ENCODE data around the gene YBEY. TPM values are rescaled to one million over a fixed set of nuclear protein-coding genes. Genes with fewer than 3 reads are reported as not detected.

The YBEY gene
- total RNA-seq, 1 donor from 2014 or later: 16.2 TPM

DNA sequence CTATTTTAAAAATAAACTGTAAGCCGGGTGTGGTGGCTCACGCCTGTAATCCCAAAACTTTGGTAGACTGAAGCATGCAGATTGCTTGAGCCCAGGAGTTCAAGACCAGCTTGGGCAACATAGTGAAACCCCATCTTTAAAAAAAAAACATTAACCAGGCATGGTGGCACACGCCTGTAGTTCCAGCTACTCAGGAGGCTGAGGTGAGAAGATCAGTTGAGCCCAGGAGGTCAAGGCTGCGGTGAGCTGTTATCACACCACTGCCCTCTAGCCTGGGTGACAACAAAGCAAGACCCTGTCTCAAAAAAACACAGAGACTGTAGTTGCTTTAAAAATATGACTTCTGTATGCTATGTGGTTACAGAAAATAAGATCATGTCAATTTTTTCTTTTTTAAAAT, 33.3 kb upstream of the YBEY start:
- no peak overlapping the region for H3K27ac Mint-ChIP-seq
- H3K4me3 Mint-ChIP-seq: no peak overlapping the region
- H3K9me3 Mint-ChIP-seq: no peaks in the 10 kb centered on the region
- intact Hi-C loops (cut with micrococcal nuclease): loop anchor here (1.0 to 5.0 kb wide), 3 partner anchors 24 to 69 kb away; partner anchors contain the start of genes C21orf58, LSS, PCNT and YBEY
- DNase-seq: no peak
- H3K27me3 Mint-ChIP-seq: no peaks in the 10 kb centered on the region
- H3K4me1 Mint-ChIP-seq: peaks cover 29% of the 10 kb centered on the region
- peaks cover 77% of the 10 kb centered on the region for H3K36me3 Mint-ChIP-seq (ENCODE audit: low read depth)

DNA sequence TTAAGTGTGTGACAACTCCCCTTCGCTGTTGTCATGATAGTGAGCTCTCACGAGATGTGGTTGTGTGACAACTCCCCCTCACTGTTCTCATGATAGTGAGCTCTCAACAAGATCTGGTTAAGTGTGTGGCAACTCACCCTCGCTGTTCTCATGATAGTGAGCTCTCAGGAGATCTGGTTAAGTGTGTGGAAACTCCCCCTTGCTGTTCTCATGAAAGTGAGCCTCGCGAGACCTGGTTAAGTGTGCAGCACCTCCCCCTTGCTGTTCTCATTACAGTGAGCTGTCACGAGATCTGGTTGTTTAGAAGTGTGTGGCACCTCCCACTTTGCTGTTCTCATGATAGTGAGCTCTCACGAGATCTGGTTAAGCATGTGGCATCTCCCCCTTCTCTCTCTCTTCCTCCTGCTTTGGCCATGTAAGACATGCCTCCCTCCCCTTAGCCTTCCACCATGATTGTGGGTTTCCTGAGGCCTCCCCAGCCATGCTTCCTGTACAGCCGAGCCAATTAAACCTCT, 32.5 kb upstream of the YBEY start:
- intact Hi-C loops (cut with micrococcal nuclease): loop anchor here (1.0 to 5.0 kb wide), 3 partner anchors 25 to 69 kb away; partner anchors contain the start of genes C21orf58, LSS, PCNT and YBEY

DNA sequence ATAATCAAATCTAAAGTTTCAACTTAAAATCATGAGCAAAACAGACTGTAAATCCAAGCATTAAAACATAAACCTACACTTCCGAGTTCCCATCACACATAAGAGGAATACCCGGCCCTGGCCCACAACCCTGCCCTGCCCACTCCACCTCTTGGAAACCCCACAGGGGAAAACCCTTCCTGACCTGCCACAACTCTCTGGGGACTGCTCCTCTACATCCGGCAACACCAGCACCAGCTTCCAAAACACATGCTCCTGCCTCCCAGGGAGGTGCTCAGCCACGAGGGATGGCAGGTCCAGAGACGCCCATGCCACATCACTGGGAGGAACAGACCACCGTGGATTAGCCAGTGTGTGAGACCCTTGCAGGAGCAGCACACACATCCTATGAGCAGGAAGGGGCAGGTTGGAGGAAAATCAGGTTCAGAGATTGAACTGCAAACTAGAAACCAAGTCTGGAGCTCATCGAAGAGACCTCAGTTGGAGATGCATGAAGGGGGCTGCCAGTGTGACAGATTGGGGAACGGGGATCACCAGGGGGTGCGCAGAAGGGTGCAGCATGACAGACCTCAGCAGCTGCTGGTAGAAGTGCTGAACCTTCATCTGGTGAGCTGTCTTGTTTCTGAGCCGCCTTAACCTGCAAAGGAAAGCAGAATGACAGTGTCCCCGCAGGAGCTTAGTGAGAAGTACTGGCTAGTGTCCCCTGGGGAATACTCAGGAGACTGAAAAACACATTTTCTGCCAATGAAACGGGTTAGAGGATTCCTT, 31.8 kb upstream of the YBEY start:
- intact Hi-C loops (cut with micrococcal nuclease): loop anchor here (5.0 kb wide), 1 partner anchor 68 kb away; the partner anchor contains the start of genes C21orf58 and PCNT
- H3K4me3 Mint-ChIP-seq: peak overlapping the region; percentile 61
- peaks cover 74% of the 10 kb centered on the region for H3K36me3 Mint-ChIP-seq (ENCODE audit: low read depth)
- peak overlapping the region; percentile 91 for H3K27ac Mint-ChIP-seq
- H3K27me3 Mint-ChIP-seq: no peaks in the 10 kb centered on the region
- H3K4me1 Mint-ChIP-seq: peaks cover 29% of the 10 kb centered on the region
- DNase-seq: no peak
- no peaks in the 10 kb centered on the region for H3K9me3 Mint-ChIP-seq

More for the DNA sequence above, 32.5 kb upstream of the YBEY start:
- DNase-seq: peak; percentile 89
- peaks cover 29% of the 10 kb centered on the region for H3K4me1 Mint-ChIP-seq
- no peaks in the 10 kb centered on the region for H3K9me3 Mint-ChIP-seq
- peaks cover 79% of the 10 kb centered on the region for H3K36me3 Mint-ChIP-seq (ENCODE audit: low read depth)
- H3K27ac Mint-ChIP-seq: peak overlapping the region; percentile 91
- H3K4me3 Mint-ChIP-seq: peak overlapping the region; percentile 61
- H3K27me3 Mint-ChIP-seq: no peaks in the 10 kb centered on the region

DNA sequence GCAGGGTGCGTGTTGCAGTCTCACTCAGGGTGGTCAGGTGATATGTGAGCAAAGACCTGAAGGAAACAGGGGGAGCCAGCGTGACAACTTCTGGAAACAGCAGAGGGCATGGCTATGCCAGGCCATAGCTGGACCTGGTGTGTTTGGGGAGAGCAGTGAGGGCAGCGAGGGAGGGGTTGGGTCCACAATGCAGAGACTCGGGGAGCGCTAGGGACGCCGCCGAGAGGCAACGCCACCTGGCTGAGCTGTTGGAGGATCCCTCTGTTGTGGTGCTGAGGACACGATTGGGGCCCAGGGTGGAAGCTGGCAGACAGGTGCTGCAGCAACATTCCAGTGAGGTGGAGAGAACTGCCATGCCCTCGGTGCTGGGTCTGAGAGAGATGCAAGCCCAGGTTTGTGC, 31.0 kb upstream of the YBEY start:
- Mint-ChIP-seq H3K4me1 (peaks cover 27% of the 10 kb centered on the region), H3K27ac (peak overlapping the region; percentile 11), H3K36me3 (ENCODE audit: low read depth) (peaks cover 67% of the 10 kb centered on the region), H3K4me3 (no peak overlapping the region), H3K27me3 (no peaks in the 10 kb centered on the region), H3K9me3 (no peaks in the 10 kb centered on the region)
- DNase-seq: no peak
- intact Hi-C loops (cut with micrococcal nuclease): no loop called here

DNA sequence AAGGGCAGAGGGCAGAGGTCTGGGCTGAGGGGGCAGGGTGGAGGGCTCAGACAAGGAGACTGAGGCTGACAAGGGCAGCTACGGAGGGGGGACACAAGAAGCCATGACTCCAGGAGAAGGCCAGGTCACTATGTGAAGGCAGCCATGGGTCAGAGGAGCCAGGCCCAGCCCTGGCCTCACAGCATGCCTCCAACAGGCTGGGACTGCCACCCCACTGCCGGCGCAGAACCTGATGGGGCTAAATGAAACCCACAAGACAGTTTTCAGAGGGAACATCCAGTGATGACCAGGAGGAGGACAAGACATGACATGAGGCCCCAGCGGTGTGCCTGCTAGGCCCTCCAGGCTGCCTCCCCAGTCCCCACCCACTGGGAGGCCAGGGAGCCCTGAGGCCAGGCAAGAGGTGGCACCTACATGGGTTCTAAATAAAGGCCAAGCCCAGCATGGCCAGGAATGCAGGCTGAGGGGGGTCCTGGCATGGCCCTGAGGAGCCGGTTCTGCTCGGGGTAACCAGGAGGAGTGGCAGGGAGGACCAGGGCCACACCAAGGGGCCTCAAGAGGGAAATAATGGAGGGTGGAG, 30.3 kb upstream of the YBEY start:
- H3K27ac Mint-ChIP-seq: no peak overlapping the region
- H3K9me3 Mint-ChIP-seq: no peaks in the 10 kb centered on the region
- H3K36me3 Mint-ChIP-seq (ENCODE audit: low read depth): peaks cover 65% of the 10 kb centered on the region
- peak; percentile 49 for DNase-seq
- intact Hi-C loops (cut with micrococcal nuclease): no loop called here
- H3K4me1 Mint-ChIP-seq: peaks cover 20% of the 10 kb centered on the region
- H3K27me3 Mint-ChIP-seq: no peaks in the 10 kb centered on the region
- no peak overlapping the region for H3K4me3 Mint-ChIP-seq

DNA sequence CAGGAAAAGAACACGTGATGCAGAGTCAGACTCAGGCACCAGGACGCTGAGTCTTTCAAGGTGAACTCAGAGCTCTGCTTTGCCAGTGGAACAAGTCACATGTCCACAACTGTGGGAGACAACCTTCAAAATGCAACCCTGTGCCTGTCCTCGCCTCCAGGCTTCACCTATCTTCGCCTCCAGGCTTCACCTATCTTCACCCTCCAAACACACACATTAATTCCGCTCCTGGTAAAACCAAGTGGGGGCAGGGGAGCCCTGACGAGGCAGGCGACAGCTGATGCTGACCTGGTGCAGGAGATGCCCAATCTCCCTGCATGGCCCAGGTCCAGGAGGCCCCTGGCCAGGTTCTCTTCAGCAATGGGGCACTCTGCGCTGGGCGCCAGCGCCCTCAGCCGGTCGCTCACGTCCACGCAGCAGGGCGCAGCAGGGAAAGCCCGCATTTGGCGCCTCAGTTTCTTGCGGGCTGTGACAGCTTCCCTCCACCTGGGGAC, 29.6 kb upstream of the YBEY start:
- intact Hi-C loops (cut with micrococcal nuclease): no loop called here
- peaks cover 67% of the 10 kb centered on the region for H3K36me3 Mint-ChIP-seq (ENCODE audit: low read depth)
- no peak for DNase-seq
- peaks cover 17% of the 10 kb centered on the region for H3K4me1 Mint-ChIP-seq
- H3K4me3 Mint-ChIP-seq: no peak overlapping the region
- no peaks in the 10 kb centered on the region for H3K9me3 Mint-ChIP-seq
- no peaks in the 10 kb centered on the region for H3K27me3 Mint-ChIP-seq
- H3K27ac Mint-ChIP-seq: no peak overlapping the region

DNA sequence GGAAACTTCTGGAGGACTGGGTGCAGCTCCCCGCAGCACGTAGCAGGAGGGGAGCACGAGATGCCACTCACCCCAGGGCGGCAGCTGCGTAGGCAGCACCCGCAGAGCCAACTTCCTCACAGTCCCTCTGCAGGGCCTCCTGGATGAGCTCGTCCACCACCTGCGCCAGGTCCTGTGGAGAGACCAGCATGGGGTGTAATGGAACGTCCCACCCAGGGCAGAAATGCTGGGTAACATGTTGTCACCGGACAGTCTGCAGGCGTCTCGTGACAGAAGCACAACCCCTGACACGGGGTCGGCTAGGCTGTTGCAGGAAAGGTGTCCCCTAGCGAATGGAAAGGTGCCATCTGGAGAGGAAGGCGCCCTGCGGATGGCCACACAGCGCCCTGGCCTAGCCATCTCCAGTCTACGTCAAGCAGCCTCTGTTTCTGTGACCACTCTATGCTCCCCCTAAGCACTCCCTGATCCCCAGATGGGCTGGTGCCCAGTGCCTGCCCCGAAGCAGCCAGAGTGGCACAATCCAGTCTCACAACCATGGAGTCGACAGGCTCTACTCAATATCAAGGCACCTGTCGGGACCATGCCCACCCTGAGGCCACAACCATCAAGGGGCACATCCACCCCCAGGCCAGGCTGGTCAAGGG, 22.0 kb upstream of the YBEY start:
- H3K4me1 Mint-ChIP-seq: no peaks in the 10 kb centered on the region
- no peak overlapping the region for H3K4me3 Mint-ChIP-seq
- H3K27me3 Mint-ChIP-seq: no peaks in the 10 kb centered on the region
- peaks cover 47% of the 10 kb centered on the region for H3K36me3 Mint-ChIP-seq (ENCODE audit: low read depth)
- intact Hi-C loops (cut with micrococcal nuclease): no loop called here
- no peaks in the 10 kb centered on the region for H3K9me3 Mint-ChIP-seq
- no peak overlapping the region for H3K27ac Mint-ChIP-seq
- no peak for DNase-seq

DNA sequence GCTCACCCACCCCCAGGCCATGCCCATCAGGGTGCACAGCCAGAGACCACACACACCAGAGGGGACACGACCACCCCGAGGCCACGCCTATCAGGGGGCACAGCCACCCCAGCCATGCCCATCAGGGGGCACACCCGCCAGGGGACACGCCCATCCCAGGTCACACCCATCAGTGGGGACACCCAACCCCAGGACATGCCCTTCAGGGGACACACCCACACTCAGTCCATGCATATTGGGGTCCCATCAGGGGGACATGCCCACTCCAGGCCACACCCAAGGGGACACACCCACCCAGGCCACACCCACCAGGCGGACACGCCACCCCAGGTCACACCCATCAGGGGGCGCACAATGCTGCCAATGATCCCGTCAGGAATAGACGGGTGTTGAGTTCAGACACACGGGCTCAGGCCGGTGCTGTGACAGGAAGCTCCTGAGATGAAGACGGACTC, 21.4 kb upstream of the YBEY start:
- Mint-ChIP-seq H3K36me3 (ENCODE audit: low read depth) (peaks cover 51% of the 10 kb centered on the region), H3K9me3 (no peaks in the 10 kb centered on the region), H3K27ac (no peak overlapping the region), H3K4me1 (no peaks in the 10 kb centered on the region), H3K27me3 (no peaks in the 10 kb centered on the region), H3K4me3 (no peak overlapping the region)
- DNase-seq: no peak
- intact Hi-C loops (cut with micrococcal nuclease): no loop called here

DNA sequence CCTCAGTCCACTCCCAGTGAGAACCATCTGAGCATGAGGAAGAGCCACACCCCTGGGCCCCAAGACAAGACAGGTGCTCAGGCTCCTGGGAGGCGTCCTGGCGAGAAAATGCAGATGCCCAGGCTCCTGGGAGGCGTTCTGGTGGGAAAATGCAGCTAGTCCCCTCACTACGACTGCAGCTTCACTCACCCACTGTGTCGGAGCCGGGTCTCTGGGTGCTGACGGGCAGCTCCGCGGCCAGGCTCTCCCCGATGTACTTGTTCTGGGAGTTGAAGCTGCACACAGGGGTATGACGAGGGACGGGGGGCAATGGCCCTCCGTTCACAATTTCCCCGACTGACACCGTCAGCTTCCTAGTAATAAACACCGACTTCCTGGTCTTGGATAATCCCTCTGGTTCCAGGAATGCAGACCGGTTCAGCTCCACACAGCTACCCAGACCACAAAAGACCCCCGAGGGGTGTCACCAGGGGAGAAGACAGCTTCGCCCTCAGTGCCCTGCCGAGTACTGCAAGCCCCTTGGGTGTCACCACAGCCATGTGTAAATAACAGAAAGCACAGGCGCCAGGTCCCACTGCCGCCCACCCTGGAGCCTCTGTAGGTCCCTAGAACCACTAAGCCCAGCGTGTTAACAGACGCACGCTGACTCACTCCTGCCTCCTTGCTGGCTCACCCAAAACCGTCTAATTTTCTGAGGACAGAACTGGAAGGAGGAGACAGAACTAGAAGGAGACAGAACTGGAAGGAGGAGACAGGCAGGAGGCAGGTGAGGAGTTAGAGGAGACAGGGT, 20.2 kb upstream of the YBEY start:
- DNase-seq: no peak
- H3K9me3 Mint-ChIP-seq: no peaks in the 10 kb centered on the region
- H3K4me1 Mint-ChIP-seq: no peaks in the 10 kb centered on the region
- no peak overlapping the region for H3K27ac Mint-ChIP-seq
- intact Hi-C loops (cut with micrococcal nuclease): no loop called here
- H3K36me3 Mint-ChIP-seq (ENCODE audit: low read depth): peaks cover 49% of the 10 kb centered on the region
- no peak overlapping the region for H3K4me3 Mint-ChIP-seq
- no peaks in the 10 kb centered on the region for H3K27me3 Mint-ChIP-seq

DNA sequence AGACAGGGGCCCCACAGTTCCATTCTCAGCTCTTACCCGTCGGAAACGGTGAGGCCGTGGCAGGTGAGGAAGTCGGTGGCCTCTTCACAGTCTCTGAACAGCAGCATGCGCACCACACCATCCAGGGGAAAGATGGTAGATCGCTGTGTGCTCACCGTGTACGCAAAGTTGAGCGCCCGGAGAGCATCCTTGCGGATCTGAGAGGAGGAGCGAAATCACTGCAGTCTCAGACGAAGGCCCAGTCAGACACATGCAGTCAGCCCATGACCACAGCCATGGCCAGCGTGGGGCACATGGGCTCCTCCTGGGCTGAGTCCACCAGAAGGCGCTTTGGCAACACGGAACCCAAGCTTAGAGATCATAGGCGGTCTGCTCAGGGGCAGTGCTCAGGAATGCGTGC, 19.2 kb upstream of the YBEY start:
- Mint-ChIP-seq H3K4me3 (no peak overlapping the region), H3K36me3 (ENCODE audit: low read depth) (peaks cover 49% of the 10 kb centered on the region), H3K9me3 (no peaks in the 10 kb centered on the region), H3K4me1 (no peaks in the 10 kb centered on the region), H3K27ac (no peak overlapping the region), H3K27me3 (no peaks in the 10 kb centered on the region)
- DNase-seq: no peak
- intact Hi-C loops (cut with micrococcal nuclease): no loop called here

DNA sequence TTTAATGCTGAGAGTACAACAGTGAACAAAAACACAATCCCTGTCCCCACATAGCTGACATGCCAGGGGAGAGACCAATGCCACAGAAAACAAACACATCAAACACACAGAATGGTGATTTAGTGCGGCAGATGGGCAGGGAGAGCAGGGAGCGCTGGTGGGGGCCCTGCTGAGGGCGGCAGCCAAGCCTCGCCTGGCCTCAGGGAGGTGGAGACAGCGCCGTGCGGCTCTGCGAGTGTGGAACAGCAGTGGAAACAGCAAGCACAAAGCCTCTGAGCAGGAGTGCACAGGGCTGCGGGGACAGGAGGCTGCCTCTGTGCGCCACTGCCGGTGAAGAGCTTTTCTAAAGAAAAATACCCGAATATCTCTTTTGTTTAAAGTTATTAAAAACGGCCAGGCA, 17.8 kb upstream of the YBEY start:
- H3K4me3 Mint-ChIP-seq: no peak overlapping the region

DNA sequence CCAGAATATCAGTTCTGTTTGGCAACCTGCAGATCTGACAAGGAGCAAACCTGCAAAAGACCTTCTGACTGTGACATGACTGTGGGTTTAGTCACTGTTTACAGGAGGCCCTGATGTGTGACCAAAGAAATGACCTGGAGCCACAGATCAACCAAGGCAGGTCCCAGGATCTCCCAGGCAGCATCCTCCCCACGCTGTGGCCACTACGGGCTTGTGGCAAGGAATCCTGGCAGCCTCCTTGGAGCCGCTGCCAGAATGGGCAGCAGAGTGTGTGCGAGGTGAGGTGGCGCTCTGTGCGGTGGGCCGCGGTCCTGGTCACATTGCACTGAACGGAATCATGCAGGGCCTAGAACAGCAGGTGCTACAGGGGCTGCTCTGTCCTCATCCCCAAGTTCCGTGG, 16.7 kb upstream of the YBEY start:
- peaks cover 55% of the 10 kb centered on the region for H3K36me3 Mint-ChIP-seq (ENCODE audit: low read depth)
- no peak overlapping the region for H3K4me3 Mint-ChIP-seq
- H3K9me3 Mint-ChIP-seq: no peaks in the 10 kb centered on the region
- no peak for DNase-seq
- no peaks in the 10 kb centered on the region for H3K4me1 Mint-ChIP-seq
- no peaks in the 10 kb centered on the region for H3K27me3 Mint-ChIP-seq
- intact Hi-C loops (cut with micrococcal nuclease): no loop called here
- H3K27ac Mint-ChIP-seq: no peak overlapping the region

More for the DNA sequence above, 17.8 kb upstream of the YBEY start:
- H3K36me3 Mint-ChIP-seq (ENCODE audit: low read depth): peaks cover 51% of the 10 kb centered on the region
- intact Hi-C loops (cut with micrococcal nuclease): no loop called here
- peak overlapping the region; percentile 25 for H3K27ac Mint-ChIP-seq
- H3K27me3 Mint-ChIP-seq: no peaks in the 10 kb centered on the region
- H3K4me1 Mint-ChIP-seq: no peaks in the 10 kb centered on the region
- no peaks in the 10 kb centered on the region for H3K9me3 Mint-ChIP-seq
- DNase-seq: no peak

DNA sequence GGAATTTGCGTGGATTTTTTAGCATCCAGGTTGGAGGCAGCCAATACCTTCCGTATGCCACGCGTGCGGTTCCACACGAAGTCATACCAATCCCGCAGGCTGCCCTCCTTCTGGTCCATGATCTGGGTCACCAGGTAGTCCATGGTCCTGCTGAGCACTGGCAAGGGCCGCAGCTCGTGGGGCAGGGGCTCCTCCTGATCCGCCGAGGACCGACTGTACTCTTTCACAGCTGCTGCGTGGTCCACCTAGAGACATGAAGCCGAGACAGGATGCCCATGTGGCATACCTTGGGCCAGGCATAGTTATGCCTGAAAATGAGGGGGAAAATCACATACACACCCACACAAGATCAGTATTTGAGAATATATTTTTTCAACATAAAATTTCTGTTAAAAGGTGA, 12.8 kb upstream of the YBEY start:
- Mint-ChIP-seq H3K36me3 (ENCODE audit: low read depth) (peaks cover 59% of the 10 kb centered on the region), H3K4me3 (no peak overlapping the region), H3K27ac (no peak overlapping the region), H3K4me1 (no peaks in the 10 kb centered on the region), H3K27me3 (no peaks in the 10 kb centered on the region), H3K9me3 (no peaks in the 10 kb centered on the region)
- no peak for DNase-seq
- intact Hi-C loops (cut with micrococcal nuclease): no loop called here
